WTC11 (cell line): ENCODE results near the gene SEZ6L. TPM values are rescaled to one million over a fixed set of nuclear protein-coding genes. Genes with fewer than 3 reads are reported as not detected.

Source experiments
- ATAC-seq: fragments of 200-7000 bp; cut with Tn5 transposase; 2 replicates; pipeline ENCODE4 v1.10.0; 2021; ENCODE audit warnings: mild to moderate bottlenecking, moderate library complexity
- CTCF ChIA-PET: fragments of 300-600 bp; sonication (Branson Sonifier 250); formaldehyde crosslinking; loops from one replicate; lab custom pipeline; 2021; ENCODE audit warnings: antibody characterized with exemption; lab: Charles Lee
- POLR2A ChIA-PET: fragments of 350-600 bp; sonication (Branson Sonifier 250); formaldehyde crosslinking; loops from one replicate; lab custom pipeline; 2021; ENCODE audit warnings: antibody characterized with exemption; lab: Charles Lee
- DNase-seq: peaks from one replicate; pipeline ENCODE4 v3.0.0; 2021; ENCODE audit warnings: low spot score
- H3K27ac Mint-ChIP-seq: 2 replicates; pipeline ENCODE4 v1.8.0; 2021; ENCODE audit warnings: mixed read lengths
- H3K27me3 Mint-ChIP-seq: 2 replicates; pipeline ENCODE4 v1.8.0; 2021; ENCODE audit warnings: low read depth, mild to moderate bottlenecking, moderate library complexity, mixed read lengths
- H3K36me3 Mint-ChIP-seq: 2 replicates; pipeline ENCODE4 v1.8.0; 2021; ENCODE audit warnings: mixed read lengths
- H3K4me1 Mint-ChIP-seq: 2 replicates; pipeline ENCODE4 v1.8.0; 2022; ENCODE audit warnings: mixed read lengths
- H3K4me3 Mint-ChIP-seq: 2 replicates; pipeline ENCODE4 v1.8.0; 2021; ENCODE audit warnings: mild to moderate bottlenecking, moderate library complexity, mixed read lengths
- H3K9me3 Mint-ChIP-seq: 2 replicates; pipeline ENCODE4 v1.8.0; 2021; ENCODE audit warnings: mixed read lengths
- ARID4B ChIP-seq: sonication (generic); formaldehyde crosslinking; IDR thresholded peaks from 2 replicates; pipeline ENCODE4 v1.8.0; 2023; ENCODE audit warnings: missing genetic modification reagents, mild to moderate bottlenecking, borderline replicate concordance
- CREB1 ChIP-seq: sonication (generic); formaldehyde crosslinking; IDR thresholded peaks from 2 replicates; pipeline ENCODE4 v1.8.0; 2023; ENCODE audit warnings: mild to moderate bottlenecking, missing genetic modification reagents
- CREM ChIP-seq: sonication (generic); formaldehyde crosslinking; IDR thresholded peaks from 2 replicates; pipeline ENCODE4 v1.8.1; 2022; ENCODE audit warnings: mild to moderate bottlenecking, missing genetic modification reagents, moderate library complexity
- ETV6 ChIP-seq: sonication (generic); formaldehyde crosslinking; IDR thresholded peaks from 2 replicates; pipeline ENCODE4 v1.8.1; 2022; ENCODE audit warnings: mild to moderate bottlenecking, missing genetic modification reagents
- FOXP1 ChIP-seq: sonication (generic); formaldehyde crosslinking; IDR thresholded peaks from 2 replicates; pipeline ENCODE4 v1.8.0; 2022; ENCODE audit warnings: missing genetic modification reagents, mild to moderate bottlenecking, moderate library complexity, borderline replicate concordance
- JAZF1 ChIP-seq: fragments of 250-450 bp; sonication (Bioruptor Pico); IDR thresholded peaks from 2 replicates; pipeline ENCODE4 v1.9.0; 2021; ENCODE audit warnings: moderate library complexity, mild to moderate bottlenecking, inconsistent platforms
- NR2C2 ChIP-seq: sonication (generic); formaldehyde crosslinking; IDR thresholded peaks from 2 replicates; pipeline ENCODE4 v1.8.0; 2022; ENCODE audit warnings: mild to moderate bottlenecking, missing genetic modification reagents
- PRRX2 ChIP-seq: fragments of 250-450 bp; sonication (Bioruptor Pico); IDR thresholded peaks from 2 replicates; pipeline ENCODE4 v1.8.0; 2021; ENCODE audit warnings: mild to moderate bottlenecking
- SOX15 ChIP-seq: fragments of 250-450 bp; sonication (Bioruptor Pico); IDR thresholded peaks from 2 replicates; pipeline ENCODE4 v1.9.0; 2021; ENCODE audit warnings: mild to moderate bottlenecking
- TP53 ChIP-seq: sonication (generic); formaldehyde crosslinking; IDR thresholded peaks from 2 replicates; pipeline ENCODE4 v1.8.1; 2023; ENCODE audit warnings: mild to moderate bottlenecking, missing genetic modification reagents
- USF2 ChIP-seq: sonication (generic); formaldehyde crosslinking; IDR thresholded peaks from 2 replicates; pipeline ENCODE4 v1.8.1; 2023; ENCODE audit warnings: mild to moderate bottlenecking, missing genetic modification reagents, moderate library complexity
- ZBTB43 ChIP-seq: sonication (generic); formaldehyde crosslinking; IDR thresholded peaks from 2 replicates; pipeline ENCODE4 v1.8.1; 2023; ENCODE audit warnings: mild to moderate bottlenecking, missing genetic modification reagents
- ZNF219 ChIP-seq: sonication (generic); formaldehyde crosslinking; IDR thresholded peaks from 2 replicates; pipeline ENCODE4 v1.8.0; 2023; ENCODE audit warnings: missing genetic modification reagents, mild to moderate bottlenecking, borderline replicate concordance
- ZNF423 ChIP-seq: fragments of 250-450 bp; sonication (Bioruptor Pico); IDR thresholded peaks from 2 replicates; pipeline ENCODE4 v2.1.2; 2022; ENCODE audit warnings: mild to moderate bottlenecking, moderate library complexity
- ZNF671 ChIP-seq: fragments of 250-450 bp; sonication (Bioruptor Pico); IDR thresholded peaks from 2 replicates; pipeline ENCODE4 v1.8.0; 2021; ENCODE audit warnings: mild to moderate bottlenecking
- total RNA-seq: library from RNA; stranded (reverse); gene quantifications from 3 replicates; pipeline ENCODE4 v1.2.3, GENCODE V29; 2021
- TF ChIP-seq, protein P1 (sequence below): fragments of 250-450 bp; sonication (Bioruptor Pico); IDR thresholded peaks from 2 replicates; pipeline ENCODE4 v2.1.2; 2022; ENCODE audit warnings: mild to moderate bottlenecking, moderate library complexity
- TF ChIP-seq, protein P2 (sequence below): sonication (generic); formaldehyde crosslinking; IDR thresholded peaks from 2 replicates; pipeline ENCODE4 v1.8.0; 2023; ENCODE audit warnings: mild to moderate bottlenecking, missing genetic modification reagents
- TF ChIP-seq, protein P3 (sequence below): sonication (generic); formaldehyde crosslinking; IDR thresholded peaks from 2 replicates; pipeline ENCODE4 v1.8.1; 2022; ENCODE audit warnings: mild to moderate bottlenecking, missing genetic modification reagents, moderate library complexity, borderline replicate concordance

SEZ6L gene
- total RNA-seq, 1 experiment from 2014 or later = 0.57 TPM

GRCh38 chr22:26215736-26216135, 46.5 kb downstream of the SEZ6L start:
- Mint-ChIP-seq H3K9me3 (no peaks in the 10 kb centered on the region), H3K4me3 (no peak overlapping the region), H3K36me3 (no peaks in the 10 kb centered on the region), H3K4me1 (peaks cover 6% of the 10 kb centered on the region; the same call in 1 of the 2 replicates), H3K27me3 (peaks cover 6% of the 10 kb centered on the region)
- CTCF ChIA-PET = interaction anchor here (0.9 to 2.1 kb wide), 2 partner anchors 16 to 115 kb away, joined by 3 to 8 read pairs; no protein-coding TSS in a partner anchor
- DNase-seq = no peak
- TF ChIP-seq CREB1 (CRISPR knock-in tag) = no peak
- no peak for TF ChIP-seq TP53
- no peak for TF ChIP-seq ZNF219
- no peak for TF ChIP-seq FOXP1 (CRISPR knock-in tag)
- no peak for TF ChIP-seq PRRX2 (CRISPR knock-in tag)
- TF ChIP-seq NR2C2 (CRISPR knock-in tag) = no peak
- TF ChIP-seq ZNF671 = no peak
- no peak for TF ChIP-seq ZBTB43 (CRISPR knock-in tag)
- TF ChIP-seq SOX15 (CRISPR knock-in tag) = no peak
- TF ChIP-seq, protein P1, sequence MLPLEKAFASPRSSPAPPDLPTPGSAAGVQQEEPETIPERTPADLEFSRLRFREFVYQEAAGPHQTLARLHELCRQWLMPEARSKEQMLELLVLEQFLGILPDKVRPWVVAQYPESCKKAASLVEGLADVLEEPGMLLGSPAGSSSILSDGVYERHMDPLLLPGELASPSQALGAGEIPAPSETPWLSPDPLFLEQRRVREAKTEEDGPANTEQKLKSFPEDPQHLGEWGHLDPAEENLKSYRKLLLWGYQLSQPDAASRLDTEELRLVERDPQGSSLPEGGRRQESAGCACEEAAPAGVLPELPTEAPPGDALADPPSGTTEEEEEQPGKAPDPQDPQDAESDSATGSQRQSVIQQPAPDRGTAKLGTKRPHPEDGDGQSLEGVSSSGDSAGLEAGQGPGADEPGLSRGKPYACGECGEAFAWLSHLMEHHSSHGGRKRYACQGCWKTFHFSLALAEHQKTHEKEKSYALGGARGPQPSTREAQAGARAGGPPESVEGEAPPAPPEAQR = no peak
- TF ChIP-seq JAZF1 (CRISPR knock-in tag) = no peak
- TF ChIP-seq, protein P2, sequence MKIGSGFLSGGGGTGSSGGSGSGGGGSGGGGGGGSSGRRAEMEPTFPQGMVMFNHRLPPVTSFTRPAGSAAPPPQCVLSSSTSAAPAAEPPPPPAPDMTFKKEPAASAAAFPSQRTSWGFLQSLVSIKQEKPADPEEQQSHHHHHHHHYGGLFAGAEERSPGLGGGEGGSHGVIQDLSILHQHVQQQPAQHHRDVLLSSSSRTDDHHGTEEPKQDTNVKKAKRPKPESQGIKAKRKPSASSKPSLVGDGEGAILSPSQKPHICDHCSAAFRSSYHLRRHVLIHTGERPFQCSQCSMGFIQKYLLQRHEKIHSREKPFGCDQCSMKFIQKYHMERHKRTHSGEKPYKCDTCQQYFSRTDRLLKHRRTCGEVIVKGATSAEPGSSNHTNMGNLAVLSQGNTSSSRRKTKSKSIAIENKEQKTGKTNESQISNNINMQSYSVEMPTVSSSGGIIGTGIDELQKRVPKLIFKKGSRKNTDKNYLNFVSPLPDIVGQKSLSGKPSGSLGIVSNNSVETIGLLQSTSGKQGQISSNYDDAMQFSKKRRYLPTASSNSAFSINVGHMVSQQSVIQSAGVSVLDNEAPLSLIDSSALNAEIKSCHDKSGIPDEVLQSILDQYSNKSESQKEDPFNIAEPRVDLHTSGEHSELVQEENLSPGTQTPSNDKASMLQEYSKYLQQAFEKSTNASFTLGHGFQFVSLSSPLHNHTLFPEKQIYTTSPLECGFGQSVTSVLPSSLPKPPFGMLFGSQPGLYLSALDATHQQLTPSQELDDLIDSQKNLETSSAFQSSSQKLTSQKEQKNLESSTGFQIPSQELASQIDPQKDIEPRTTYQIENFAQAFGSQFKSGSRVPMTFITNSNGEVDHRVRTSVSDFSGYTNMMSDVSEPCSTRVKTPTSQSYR (CRISPR knock-in tag) = no peak
- no peak for TF ChIP-seq ZNF423 (CRISPR knock-in tag)
- no peak for TF ChIP-seq ETV6 (CRISPR knock-in tag)
- TF ChIP-seq, protein P3, sequence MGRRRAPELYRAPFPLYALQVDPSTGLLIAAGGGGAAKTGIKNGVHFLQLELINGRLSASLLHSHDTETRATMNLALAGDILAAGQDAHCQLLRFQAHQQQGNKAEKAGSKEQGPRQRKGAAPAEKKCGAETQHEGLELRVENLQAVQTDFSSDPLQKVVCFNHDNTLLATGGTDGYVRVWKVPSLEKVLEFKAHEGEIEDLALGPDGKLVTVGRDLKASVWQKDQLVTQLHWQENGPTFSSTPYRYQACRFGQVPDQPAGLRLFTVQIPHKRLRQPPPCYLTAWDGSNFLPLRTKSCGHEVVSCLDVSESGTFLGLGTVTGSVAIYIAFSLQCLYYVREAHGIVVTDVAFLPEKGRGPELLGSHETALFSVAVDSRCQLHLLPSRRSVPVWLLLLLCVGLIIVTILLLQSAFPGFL = no peak
- TF ChIP-seq USF2 = no peak
- no peak for TF ChIP-seq CREM (CRISPR knock-in tag)
- no peak for TF ChIP-seq ARID4B
- TF ChIP-seq, all 79 proteins: peak for 0
- POLR2A ChIA-PET = no interaction called here
- ATAC-seq = no peak
- no peak overlapping the region for H3K27ac Mint-ChIP-seq
